HG03060 (cell line): ENCODE results near the gene TGM1.
"Not testable (repeated sequence)": the region's sequence is repeated elsewhere in the genome, so short reads cannot be mapped to it uniquely, and the experiment has no call there.

ENCODE experiments used
- ATAC-seq: cut with Tn5 transposase; IDR thresholded peaks from one replicate; pipeline ENCODE4 v1.9.1; 2021; ENCODE audit warnings: low read depth, moderate number of reproducible peaks; ENCODE audit not compliant: unreplicated experiment

The TGM1 gene

DNA sequence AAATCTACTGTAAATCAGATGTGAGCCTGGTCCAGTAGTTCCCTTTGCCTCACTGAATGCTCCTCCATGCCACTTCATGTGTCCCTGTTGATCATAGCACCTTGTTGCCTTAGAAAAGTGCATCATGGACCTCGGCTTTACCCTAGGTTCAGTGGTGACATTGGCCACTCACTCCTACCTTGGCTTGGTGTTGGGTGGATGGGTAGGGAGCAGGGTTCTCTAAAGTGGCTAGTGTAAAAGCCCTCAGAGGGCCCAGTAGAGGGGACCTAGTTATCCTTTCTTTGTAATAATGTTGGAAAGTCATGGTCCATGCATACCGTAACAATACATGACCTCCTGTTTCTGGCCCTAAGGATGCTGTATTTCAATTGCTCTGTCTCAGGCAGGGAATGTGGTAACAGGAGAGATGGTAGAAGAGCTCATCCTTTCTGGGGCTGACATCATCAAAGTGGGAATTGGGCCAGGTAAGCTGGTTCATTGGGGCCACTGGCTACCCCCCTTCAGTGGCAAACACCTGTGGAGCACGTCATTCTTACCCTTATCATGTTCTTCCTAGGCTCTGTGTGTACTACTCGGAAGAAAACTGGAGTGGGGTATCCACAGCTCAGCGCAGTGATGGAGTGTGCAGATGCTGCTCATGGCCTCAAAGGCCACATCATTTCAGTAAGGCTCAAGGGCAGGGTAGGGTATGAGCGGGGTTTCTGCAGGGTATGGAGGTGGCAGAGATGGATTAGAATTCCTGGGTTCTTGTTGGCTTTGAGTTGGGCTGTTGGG lies 26.1 kb downstream of the TGM1 start:
- no peak for ATAC-seq

DNA sequence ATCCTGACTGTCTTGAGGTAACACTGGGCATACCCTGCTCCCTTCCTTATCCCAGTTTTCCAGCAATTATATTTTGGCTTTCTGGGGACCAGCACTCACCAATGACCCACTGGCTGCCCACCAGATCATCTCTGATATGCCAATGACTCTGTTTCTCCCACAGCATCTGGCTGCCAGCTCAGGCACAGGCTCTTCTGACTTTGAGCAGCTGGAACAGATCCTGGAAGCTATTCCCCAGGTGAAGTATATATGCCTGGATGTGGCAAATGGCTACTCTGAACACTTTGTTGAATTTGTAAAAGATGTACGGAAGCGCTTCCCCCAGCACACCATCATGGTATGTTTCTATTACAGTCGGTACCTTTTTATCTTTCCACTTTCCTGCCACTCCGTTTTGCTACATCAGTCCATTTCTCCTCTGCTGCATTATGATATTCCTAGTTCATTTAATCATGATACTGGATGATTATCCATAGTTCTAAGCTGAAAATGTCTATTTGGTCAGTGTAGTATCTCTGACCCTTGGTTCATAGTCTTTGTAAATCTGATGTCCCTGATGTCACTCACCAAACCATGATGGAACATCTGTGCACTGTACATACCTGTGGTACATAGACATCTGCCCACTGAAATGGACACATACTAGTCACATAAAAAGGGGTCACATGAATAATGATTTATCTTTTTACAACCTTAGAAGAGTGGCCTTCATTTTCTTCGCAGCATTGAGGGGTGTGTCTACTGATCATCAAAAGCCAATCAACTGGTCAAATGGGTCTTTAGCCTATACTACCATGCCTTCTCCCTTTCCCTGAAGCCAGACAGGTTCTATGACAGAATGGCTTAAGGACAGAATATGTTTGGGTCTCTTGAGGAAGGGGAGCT lies 26.9 kb downstream of the TGM1 start:
- no peak for ATAC-seq

DNA sequence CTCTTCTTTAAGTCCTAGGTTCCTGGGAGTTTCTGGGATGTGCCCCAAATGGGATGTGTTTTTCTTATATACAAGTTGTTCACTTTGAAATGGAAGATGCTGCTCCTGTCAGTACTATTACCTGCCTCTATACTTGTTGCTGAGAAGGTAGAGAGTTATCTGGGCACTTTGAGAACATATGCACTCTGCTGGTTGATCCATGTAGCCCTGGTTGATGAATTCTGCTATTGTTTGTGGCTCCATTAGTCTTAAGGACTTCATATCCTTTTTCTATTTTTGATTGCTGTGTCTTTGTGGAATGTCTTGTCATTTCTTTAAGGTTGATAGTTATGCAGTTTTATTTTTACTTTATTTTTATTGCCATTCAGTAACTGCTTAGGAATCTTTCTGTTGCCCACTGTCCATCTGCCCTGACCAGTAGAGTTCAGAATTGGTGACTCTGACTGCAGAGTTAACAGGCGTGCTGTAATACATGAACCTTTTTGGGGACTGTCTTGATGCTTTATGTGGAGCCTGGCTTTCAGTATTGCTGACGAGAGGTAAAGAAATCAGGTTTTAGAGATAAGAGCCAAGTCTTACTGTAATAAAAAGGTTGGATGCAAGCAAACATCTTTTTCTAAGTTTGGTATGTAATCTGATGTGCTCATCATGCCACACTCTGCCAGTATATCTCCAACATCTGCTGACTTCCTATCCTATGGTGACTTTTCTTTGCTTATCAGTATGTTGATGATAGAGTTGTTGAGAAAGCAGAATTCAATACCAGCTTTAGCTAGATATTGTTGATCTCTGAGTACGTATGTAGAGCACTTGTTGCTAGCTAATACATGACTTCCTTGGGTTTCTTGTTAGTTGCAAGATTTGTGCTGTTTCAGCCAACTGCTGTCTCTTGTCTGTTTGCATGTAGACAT lies 28.6 kb downstream of the TGM1 start:
- no peak for ATAC-seq

DNA sequence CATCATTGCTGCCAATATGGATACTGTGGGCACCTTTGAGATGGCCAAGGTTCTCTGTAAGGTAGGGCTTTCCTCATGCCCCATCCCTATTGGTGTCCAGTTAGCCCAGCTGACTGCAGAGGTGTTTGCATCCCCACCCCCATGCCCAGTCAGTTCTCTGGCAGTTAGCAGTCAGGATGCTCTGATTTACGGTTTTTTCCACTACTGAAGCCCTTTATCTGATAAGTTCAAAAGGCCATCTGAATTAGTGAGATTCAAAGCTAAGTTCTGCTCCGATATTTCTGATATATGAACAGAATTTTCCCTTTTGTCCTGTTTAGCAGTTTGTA lies 29.5 kb downstream of the TGM1 start:
- ATAC-seq, result no peak

DNA sequence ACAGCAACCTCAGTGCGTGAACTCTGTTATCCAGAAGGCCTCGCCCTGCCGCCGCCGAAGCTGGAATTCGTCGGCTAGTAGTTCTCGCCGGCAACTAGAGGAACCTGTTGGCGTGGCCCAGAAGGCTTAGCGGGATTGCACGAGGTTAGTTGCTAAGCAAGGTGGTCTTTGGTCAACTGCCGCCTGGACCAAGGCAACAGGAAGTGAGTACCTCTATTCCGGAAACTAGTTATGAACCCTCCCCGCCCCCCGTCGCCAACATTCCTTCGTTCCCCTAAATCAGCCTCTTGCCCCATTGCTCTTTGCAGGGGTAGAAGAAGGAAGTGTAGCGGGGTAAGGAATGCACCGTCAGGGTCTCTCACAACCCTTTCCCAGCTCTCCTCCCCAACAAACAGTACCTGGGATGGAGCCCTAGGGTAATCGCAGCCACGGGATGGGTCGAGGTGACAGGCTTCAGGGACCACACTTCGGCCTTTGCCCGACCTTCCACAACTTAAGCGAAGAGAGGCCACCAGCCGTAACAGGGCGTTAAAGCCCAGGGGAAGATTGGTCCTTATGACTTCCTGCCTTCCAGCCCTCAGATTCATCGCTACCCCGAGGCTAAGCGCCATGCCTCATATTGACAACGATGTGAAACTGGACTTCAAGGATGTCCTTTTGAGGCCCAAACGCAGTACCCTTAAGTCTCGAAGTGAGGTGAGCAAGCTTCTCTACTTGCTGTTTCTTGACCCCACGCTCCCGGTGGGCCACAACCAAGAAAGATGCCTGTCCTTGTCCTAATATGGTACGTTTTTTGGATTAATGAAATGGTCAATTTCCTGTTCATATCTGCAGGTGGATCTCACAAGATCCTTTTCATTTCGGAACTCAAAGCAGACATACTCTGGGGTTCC lies 30.1 kb downstream of the TGM1 start, which contains the start of gene GMPR2:
Gene GMPR2 (plus strand): TSS at position 285 of the 893 bp plus-strand sequence. CDS start 325 bp downstream, at position 610.
- ATAC-seq, result peak; percentile 25

DNA sequence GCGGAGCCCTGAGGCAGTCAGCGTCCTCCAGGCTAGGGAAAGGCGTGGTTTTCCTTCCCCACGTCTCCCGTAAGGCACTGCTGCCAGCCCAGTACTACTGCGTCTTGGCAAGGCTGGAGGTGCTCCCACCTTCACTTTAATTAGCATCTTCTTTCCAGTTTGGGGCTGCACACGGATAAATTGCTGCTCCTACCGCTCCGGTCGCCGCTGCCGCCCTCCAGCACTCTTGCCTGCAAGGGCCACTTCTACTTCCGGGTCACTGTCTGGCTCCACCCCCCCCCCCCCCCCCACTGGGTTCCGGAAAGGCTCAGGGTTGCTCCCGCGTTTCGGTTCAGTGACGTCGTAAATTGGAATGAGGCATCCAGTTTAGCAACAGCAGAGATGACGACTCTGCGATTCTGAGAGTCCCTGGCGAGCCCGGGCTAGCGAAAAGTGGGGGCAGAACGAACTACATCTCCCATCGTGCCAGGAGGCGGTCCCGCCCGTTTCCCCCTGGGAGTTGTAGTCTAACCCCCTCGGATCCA lies 30.8 kb downstream of the TGM1 start, which contains the start of gene NEDD8:
Gene NEDD8 (minus strand): TSS at position 247 of the 524 bp plus-strand sequence. CDS start 100 bp downstream, at position 147.
- peak; percentile 58 for ATAC-seq

DNA sequence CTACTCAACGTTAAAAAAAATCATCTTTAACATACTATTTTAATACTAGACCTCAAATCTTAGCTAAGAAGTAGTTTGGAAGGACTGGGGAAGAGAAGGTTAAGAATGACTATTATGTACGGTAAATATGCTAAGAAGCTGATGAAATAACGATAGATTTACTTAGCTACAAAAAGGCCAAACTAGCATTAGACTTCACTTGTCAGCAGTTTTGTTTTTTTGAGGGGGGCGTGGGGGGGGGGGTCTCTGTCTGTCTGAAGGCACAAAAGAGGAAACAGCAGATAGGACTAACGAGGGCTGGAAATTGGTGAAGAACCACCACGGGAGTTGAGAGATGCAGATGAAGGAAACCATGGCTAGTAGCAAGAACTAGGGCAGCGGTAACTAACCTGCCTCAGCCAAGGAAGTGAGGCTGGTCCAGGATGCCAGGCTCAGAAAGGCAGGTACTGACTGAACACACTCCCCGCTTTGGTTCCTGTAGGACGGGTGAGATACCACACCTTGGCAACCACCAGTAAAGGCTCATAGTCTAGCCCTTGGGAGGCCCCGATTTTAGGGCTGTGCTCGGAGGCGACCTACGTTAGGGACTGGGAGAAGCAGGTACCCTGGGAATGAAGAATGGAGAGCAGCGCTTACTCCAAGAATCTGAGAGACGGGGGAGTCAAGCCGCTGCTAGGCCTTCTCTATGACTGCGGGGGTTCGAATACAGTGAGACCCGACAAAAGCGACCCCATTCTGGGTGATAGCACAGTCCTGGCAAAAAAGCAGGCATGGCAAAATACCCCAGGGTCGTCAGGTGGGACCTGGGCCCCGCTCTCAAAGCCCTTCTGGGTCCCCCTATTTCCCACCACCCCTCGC lies 31.5 kb downstream of the TGM1 start:
- ATAC-seq, result peak; percentile 6

DNA sequence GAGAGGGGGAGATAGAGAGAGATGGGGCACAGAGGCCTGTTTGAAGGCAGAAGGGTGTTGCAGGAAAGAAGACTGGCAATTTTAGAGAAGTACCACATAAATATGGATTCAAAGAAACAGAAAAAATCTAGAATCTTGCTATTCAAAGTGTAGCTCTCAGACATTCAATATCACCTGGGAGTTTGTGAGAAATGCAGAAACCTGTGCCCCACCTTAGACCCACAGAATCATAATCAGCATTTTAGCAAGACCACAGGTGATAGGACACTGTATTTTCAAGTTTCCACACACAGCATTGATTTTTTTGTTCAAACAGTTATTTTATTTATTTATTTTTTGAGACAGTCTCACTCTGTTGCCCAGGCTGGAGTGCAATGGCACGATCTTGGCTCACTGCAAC lies 34.1 kb downstream of the TGM1 start:
- ATAC-seq, result no peak

DNA sequence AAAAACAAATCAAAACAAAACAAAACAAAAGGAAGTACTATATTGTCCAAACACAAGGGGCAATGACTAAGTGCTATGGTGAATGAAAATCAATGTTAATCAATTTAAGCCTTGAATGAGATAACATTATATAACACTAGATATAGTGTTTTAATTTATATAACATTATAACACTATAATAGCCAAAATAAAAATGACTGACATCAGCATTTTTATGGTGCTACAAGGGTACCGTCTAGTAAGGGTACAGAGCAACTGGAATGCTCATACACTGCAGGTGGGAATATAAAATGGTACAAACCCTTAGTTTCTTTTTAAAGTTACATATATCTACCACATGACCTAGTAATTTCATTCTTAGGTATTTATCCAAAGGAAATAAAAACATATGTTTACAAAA lies 36.5 kb downstream of the TGM1 start:
- no peak for ATAC-seq

DNA sequence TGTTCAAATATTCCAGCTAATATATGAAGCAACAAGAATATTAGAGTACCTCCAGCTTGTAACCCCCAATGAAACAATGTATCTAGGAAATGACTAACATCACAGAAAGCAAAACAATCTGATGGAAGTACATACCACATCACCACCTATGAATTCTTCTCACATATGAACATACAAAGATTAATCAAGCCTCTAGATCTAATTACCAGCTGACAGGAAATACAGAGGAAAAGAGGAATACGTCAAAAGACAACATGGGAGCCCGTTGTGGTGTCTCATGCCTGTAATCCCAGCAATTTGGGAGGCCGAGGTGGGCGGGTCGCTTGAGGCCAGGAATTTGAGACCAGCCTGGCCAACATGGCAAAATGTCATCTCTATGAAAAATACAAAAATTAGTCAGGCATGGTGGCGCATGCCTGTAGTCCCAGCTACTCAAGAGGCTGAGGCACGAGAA lies 38.3 kb downstream of the TGM1 start:
- no peak for ATAC-seq

DNA sequence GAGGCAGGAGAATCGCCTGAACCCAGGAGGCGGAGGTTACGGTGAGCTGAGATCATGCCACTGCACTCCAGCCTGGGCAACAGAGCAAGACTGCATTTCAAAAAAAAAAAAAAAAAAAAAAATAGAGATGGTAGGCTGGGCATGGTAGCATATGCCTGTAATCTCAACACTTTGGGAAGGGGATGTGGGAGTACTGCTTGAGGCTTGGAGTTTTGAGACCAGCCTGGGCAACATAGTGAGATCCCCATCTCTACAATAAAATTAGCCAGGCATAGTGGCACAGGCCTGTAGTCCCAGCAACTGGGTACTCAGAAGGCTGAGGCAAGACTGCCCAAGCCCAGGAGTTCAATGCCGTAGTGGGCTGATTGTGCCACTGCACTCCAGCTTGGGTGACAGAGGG lies 40.0 kb downstream of the TGM1 start:
- ATAC-seq, result not testable (repeated sequence)

DNA sequence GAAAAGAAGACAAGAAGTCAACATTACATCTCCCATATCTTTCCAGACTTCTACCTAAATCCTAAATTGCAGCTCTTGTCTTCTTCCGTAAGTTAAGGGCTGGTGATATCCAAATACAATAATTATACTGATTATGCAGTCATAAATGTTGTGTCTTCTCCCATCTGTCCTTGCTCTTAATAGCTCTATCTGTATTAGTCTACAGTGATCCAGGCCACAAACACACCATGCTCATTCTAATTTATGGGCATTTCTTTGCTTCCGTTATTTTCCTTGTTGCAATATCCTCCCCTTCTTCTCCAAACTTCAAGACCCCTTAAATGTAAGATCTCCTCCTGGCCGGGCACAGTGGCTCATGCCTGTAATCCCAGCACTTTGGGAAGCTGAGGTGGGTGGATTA lies 43.5 kb downstream of the TGM1 start:
- ATAC-seq, result no peak

DNA sequence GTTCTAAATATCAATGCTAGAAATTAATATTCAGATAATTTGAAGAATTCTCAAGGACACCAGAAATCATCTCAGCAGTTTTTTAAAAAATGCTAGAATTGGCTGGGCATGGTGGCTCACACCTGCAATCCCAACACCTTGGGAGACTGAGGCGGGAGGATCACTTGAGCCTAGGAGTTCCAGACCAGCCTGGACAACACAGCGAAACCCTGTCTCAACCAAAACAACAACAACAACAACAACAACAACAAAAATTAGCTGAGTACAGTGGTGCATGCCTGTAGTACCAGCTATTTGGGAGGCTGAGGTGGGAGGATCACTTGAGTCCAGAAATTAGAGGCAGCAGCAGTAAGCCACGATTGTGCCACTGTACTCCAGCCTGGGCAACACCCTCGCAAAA lies 43.9 kb downstream of the TGM1 start:
- no peak for ATAC-seq

DNA sequence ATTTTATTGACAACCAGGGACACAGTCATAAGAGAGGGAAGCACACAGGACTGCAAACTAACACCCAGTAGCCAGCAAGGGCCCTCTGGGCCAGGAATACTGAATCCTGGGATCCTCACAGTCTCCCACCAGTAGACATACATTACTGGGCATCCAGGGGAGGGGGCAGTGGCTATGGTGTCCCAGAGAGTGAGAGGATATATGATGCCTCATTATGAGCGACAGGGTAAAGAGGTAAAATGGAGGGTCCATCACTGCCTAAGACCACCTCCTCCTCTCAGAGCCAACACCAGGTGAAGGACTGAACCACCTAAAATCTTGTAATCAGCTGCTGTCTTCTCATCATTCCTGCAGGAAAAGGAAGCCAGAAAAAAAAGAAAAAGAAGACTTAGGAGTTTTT lies 46.1 kb downstream of the TGM1 start:
- ATAC-seq, result not testable (repeated sequence)

DNA sequence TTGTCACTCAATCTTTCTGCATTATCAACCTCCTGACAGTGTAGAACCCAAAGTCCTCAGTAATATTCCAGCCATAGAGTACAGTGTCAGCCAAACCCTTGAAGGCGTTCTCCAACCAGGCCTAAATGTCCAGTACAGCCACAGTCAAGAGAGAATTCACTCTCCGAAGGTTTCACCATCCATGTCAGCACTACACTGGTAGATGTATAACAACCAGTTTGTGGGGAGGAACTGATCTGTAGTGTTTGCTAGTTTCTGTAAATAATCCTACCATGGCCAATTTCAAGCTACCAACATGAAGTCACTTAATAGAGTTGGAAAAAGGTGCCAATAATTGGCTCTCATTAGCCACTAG lies 46.7 kb downstream of the TGM1 start:
- ATAC-seq, result no peak

DNA sequence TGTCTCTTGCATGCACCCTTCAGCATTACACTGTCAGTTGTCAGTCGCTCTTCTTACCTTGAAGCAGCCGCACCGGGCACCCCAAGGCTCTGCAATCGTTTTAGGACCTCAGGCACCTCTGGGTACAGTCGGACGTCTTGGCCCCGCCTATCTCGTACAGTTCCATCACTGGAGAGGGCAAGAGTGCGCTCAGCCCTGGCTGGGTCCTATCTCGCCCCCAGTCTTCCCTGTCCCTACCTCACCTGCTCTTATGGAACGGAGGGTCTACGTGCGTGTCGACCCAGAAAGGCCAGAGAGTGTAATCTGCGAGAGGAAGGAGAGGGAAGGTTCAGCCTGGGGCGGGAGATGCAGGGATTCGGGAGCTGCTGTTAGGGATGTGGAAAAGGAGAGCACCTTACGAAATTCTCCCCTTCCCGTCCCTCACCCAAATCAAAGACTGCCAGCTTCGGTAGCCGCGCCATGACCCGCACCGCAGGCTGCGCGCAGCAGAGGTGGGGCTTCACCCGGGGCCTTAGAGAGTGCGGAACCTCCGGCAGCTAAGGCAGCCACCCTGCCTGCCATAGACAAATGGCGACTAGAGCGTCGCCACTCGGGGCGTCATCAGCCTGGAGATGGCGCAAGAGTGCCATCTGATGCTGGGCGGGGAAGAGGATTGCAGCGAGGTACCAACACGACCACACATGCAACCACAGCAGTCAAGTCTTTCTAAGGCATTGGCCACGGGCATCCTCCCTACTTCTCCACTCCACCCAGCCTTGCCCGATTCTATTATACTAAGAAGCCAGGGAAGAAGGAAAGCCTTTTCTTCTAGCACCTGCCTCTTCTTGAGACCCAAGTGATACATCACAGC lies 47.3 kb downstream of the TGM1 start, which contains the start of gene MDP1:
Gene MDP1 (minus strand): TSS at position 572 of the 850 bp plus-strand sequence. CDS start 111 bp downstream, at position 461.
- peak; percentile 44 for ATAC-seq

DNA sequence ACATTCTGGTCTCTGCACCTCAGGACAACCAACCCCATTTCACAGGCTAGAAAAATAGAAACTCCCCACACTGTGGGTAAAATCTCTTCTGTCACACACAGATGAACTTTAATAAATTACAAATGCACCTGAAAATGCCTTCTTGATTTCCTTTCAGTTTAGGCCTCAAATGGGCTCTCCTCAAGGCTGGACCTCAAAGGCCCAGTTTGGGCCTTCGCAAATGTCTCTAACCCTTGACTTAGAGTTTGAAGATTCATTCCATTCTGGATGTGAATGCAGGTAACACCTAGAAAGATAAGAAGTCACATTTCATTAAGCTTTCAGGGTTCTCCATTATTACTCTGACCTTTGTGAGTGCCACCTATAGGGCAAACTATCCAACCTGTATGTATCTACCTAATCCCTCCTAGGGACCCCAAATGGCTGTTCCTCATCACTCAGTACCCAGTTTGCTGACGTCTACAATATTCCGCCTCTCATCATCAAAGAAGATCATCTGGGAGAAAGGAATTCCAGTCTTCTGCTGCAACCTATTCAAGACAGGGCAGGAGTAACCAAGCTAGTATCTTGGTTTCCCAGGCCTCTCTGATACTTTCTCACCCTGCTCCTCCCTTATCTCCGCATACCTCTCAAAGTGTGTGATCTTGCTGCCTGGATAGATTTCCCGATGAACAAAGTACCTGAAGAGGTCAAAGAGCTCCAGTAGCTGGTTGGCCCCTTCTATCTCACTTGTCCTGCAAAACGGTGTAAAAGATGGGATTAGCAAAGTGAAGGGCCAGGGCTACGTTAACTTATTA lies 48.9 kb downstream of the TGM1 start:
- no peak for ATAC-seq
